ENCODE data around the gene PTPRT. TPM values are rescaled to one million over a fixed set of nuclear protein-coding genes. Genes with fewer than 3 reads are reported as not detected.
A peak's percentile ranks its signal among the peaks of the same experiment; 100 is the strongest.

Gene PTPRT
- total RNA-seq, 1 experiment from 2014 or later: 0.20 TPM

DNA sequence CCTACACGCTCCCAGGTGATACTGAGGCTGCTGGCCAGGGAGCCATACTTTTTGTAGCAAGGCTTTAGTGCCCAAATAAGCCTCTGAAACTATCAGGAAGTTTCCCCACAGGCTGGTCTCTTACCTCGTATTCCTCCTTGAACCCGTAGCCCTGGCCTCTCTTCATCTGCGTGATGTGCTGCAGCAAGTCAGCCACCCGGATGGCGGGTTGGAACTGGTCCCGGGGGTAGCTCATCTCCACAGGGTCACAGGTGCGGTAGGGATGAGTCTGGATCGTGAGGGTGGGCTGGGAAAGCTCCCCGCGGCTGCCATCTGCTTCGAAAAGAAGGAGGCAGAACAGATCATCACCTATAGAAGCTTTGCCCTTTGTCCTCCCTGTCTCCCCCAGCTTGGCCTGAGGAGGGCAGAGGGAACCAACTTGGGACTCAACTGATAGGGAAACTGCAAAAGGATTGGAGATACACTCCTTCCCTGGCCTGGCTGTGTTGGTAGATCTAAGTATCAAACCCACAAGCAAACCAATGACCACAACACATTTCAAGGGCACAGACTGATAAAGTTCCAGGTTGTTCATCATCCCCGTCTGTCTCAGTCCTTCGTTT lies 1028.4 kb downstream of the PTPRT start:
- no peak overlapping the region for H3K4me3 ChIP-seq (ENCODE audit: low read depth, low read length)
- no peaks in the 10 kb centered on the region for H3K4me1 Mint-ChIP-seq (ENCODE audit: low read depth, unreplicated experiment)
- no peaks in the 10 kb centered on the region for H3K27me3 ChIP-seq (replicated peaks; ENCODE audit: control insufficient read depth, insufficient read depth, low read length)
- BruUV-seq (replicated peaks): no TSS peak
- H3K27ac Mint-ChIP-seq (ENCODE audit: unreplicated experiment): no peak overlapping the region
- H3K4me3 Mint-ChIP-seq (ENCODE audit: unreplicated experiment): no peak overlapping the region
- H3K9me3 ChIP-seq: no peaks in the 10 kb centered on the region
- H3K4me1 ChIP-seq: no peaks in the 10 kb centered on the region
- no peaks in the 10 kb centered on the region for H3K36me3 ChIP-seq (ENCODE audit: control insufficient read depth, insufficient read depth, low read length)
- peaks cover 12% of the 10 kb centered on the region for H3K27me3 Mint-ChIP-seq (ENCODE audit: insufficient read depth, unreplicated experiment)
- TF ChIP-seq, protein P1, sequence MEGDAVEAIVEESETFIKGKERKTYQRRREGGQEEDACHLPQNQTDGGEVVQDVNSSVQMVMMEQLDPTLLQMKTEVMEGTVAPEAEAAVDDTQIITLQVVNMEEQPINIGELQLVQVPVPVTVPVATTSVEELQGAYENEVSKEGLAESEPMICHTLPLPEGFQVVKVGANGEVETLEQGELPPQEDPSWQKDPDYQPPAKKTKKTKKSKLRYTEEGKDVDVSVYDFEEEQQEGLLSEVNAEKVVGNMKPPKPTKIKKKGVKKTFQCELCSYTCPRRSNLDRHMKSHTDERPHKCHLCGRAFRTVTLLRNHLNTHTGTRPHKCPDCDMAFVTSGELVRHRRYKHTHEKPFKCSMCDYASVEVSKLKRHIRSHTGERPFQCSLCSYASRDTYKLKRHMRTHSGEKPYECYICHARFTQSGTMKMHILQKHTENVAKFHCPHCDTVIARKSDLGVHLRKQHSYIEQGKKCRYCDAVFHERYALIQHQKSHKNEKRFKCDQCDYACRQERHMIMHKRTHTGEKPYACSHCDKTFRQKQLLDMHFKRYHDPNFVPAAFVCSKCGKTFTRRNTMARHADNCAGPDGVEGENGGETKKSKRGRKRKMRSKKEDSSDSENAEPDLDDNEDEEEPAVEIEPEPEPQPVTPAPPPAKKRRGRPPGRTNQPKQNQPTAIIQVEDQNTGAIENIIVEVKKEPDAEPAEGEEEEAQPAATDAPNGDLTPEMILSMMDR (IDR thresholded peaks at IDR 0.05; ENCODE audit: insufficient read depth in 1 of 2, low read depth in 1 of 2, low read length in 1 of 2, severe bottlenecking in 1 of 2, unreplicated experiment in 1 of 2): peak in 1 of 2 experiments; percentile 24
- intact Hi-C loops (cut with micrococcal nuclease; ENCODE audit: unreplicated experiment): no loop called here
- DNase-seq: peak in 1 of 2 experiments; percentile 18
- CTCF ChIA-PET: interaction anchor here (1.1 kb wide), 1 partner anchor 1026 kb away, joined by 3 read pairs; no protein-coding TSS in a partner anchor
- POLR2A ChIA-PET: no interaction called here
- H3K36me3 Mint-ChIP-seq (ENCODE audit: insufficient read depth, unreplicated experiment): no peaks in the 10 kb centered on the region
- no peaks in the 10 kb centered on the region for H3K9me3 Mint-ChIP-seq (ENCODE audit: unreplicated experiment)

GRCh38 chr20:42159808-42160207 lies 1029.9 kb downstream of the PTPRT start:
- POLR2A ChIA-PET: no interaction called here
- Mint-ChIP-seq H3K4me1 (ENCODE audit: low read depth, unreplicated experiment) (no peaks in the 10 kb centered on the region), H3K4me3 (ENCODE audit: unreplicated experiment) (no peak overlapping the region), H3K27me3 (ENCODE audit: insufficient read depth, unreplicated experiment) (peaks cover 12% of the 10 kb centered on the region), H3K27ac (ENCODE audit: unreplicated experiment) (no peak overlapping the region), H3K36me3 (ENCODE audit: insufficient read depth, unreplicated experiment) (no peaks in the 10 kb centered on the region), H3K9me3 (ENCODE audit: unreplicated experiment) (no peaks in the 10 kb centered on the region)
- H3K4me1 ChIP-seq: no peaks in the 10 kb centered on the region
- H3K36me3 ChIP-seq (ENCODE audit: control insufficient read depth, insufficient read depth, low read length): no peaks in the 10 kb centered on the region
- TF ChIP-seq, protein P1 (IDR thresholded peaks at IDR 0.05; ENCODE audit: insufficient read depth in 1 of 2, low read depth in 1 of 2, low read length in 1 of 2, severe bottlenecking in 1 of 2, unreplicated experiment in 1 of 2): no peak
- DNase-seq: no peak
- CTCF ChIA-PET: interaction anchor here (0.6 kb wide), 1 partner anchor 170 kb away, joined by 3 read pairs; no protein-coding TSS in a partner anchor
- intact Hi-C loops (cut with micrococcal nuclease; ENCODE audit: unreplicated experiment): loop anchor here (2.0 kb wide), 1 partner anchor 203 kb away; no protein-coding TSS in a partner anchor
- no peaks in the 10 kb centered on the region for H3K27me3 ChIP-seq (replicated peaks; ENCODE audit: control insufficient read depth, insufficient read depth, low read length)
- H3K4me3 ChIP-seq (ENCODE audit: low read depth, low read length): no peak overlapping the region
- no TSS peak for BruUV-seq (replicated peaks)
- no peaks in the 10 kb centered on the region for H3K9me3 ChIP-seq

DNA sequence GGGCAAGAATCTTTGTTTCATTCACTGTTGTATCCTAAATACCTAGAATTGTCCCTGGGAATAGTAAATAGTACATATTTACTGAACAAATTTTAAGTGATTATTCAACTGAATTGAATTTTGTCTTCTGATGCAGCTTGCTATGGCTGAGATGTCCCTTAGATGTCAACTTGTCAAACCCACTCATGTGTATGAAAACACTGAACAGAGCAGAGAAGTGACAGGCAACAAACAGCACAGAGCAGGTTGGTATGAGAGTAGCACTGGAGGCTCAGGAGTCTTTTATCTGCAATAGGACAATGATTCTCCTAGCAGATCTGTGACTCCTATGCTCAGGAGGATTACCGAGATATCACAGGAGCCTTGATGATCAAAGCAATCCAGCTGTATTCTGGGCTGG lies 1031.4 kb downstream of the PTPRT start:
- TF ChIP-seq, protein P1 (IDR thresholded peaks at IDR 0.05; ENCODE audit: insufficient read depth in 1 of 2, low read depth in 1 of 2, low read length in 1 of 2, severe bottlenecking in 1 of 2, unreplicated experiment in 1 of 2): no peak
- no peak for DNase-seq
- intact Hi-C loops (cut with micrococcal nuclease; ENCODE audit: unreplicated experiment): loop anchor here (2.0 kb wide), 1 partner anchor 201 kb away; no protein-coding TSS in a partner anchor
- H3K27me3 Mint-ChIP-seq (ENCODE audit: insufficient read depth, unreplicated experiment): peaks cover 15% of the 10 kb centered on the region
- no peaks in the 10 kb centered on the region for H3K4me1 Mint-ChIP-seq (ENCODE audit: low read depth, unreplicated experiment)
- no peaks in the 10 kb centered on the region for H3K9me3 Mint-ChIP-seq (ENCODE audit: unreplicated experiment)
- Histone ChIP-seq H3K4me3 (ENCODE audit: low read depth, low read length) (no peak overlapping the region), H3K36me3 (ENCODE audit: control insufficient read depth, insufficient read depth, low read length) (no peaks in the 10 kb centered on the region), H3K4me1 (no peaks in the 10 kb centered on the region), H3K9me3 (no peaks in the 10 kb centered on the region), H3K27me3 (replicated peaks; ENCODE audit: control insufficient read depth, insufficient read depth, low read length) (no peaks in the 10 kb centered on the region)
- H3K27ac Mint-ChIP-seq (ENCODE audit: unreplicated experiment): no peak overlapping the region
- H3K36me3 Mint-ChIP-seq (ENCODE audit: insufficient read depth, unreplicated experiment): no peaks in the 10 kb centered on the region
- ChIA-PET CTCF (no interaction called here), POLR2A (no interaction called here)
- BruUV-seq (replicated peaks): no TSS peak
- no peak overlapping the region for H3K4me3 Mint-ChIP-seq (ENCODE audit: unreplicated experiment)
